ENCODE measurements around the gene YPEL1.

YPEL1 gene

GRCh38 chr22:21683401-21683811 lies 52.2 kb downstream of the YPEL1 start:
- Histone ChIP-seq H3K36me3 (ENCODE audit: control insufficient read depth, insufficient read depth, low read length) (no peaks in the 10 kb centered on the region), H3K9me3 (ENCODE audit: control insufficient read depth, low read length) (no peaks in the 10 kb centered on the region), H3K27me3 (ENCODE audit: control insufficient read depth, insufficient read depth, low read length) (no peaks in the 10 kb centered on the region), H3K4me3 (ENCODE audit: low read depth, low read length) (no peak overlapping the region), H3K79me2 (no peaks in the 10 kb centered on the region), H3K9ac (no peak overlapping the region), H3K4me2 (ENCODE audit: low read length) (no peak overlapping the region), H3K27ac (no peak overlapping the region), H2AFZ (no peak overlapping the region), H3K4me1 (no peaks in the 10 kb centered on the region)
- TF ChIP-seq CTCF (IDR thresholded peaks at IDR 0.05): no peak

GRCh38 chr22:21682385-21683175 lies 53.0 kb downstream of the YPEL1 start:
- Histone ChIP-seq H3K36me3 (ENCODE audit: control insufficient read depth, insufficient read depth, low read length) (no peaks in the 10 kb centered on the region), H3K27ac (no peak overlapping the region), H2AFZ (no peak overlapping the region), H3K4me1 (no peaks in the 10 kb centered on the region), H3K9me3 (ENCODE audit: control insufficient read depth, low read length) (no peaks in the 10 kb centered on the region), H3K79me2 (no peaks in the 10 kb centered on the region), H3K4me3 (ENCODE audit: low read depth, low read length) (no peak overlapping the region), H3K27me3 (ENCODE audit: control insufficient read depth, insufficient read depth, low read length) (no peaks in the 10 kb centered on the region), H3K4me2 (ENCODE audit: low read length) (no peak overlapping the region), H3K9ac (no peak overlapping the region)
- no peak for TF ChIP-seq CTCF (IDR thresholded peaks at IDR 0.05)

GRCh38 chr22:21681566-21682370 lies 53.8 kb downstream of the YPEL1 start:
- H3K4me2 ChIP-seq (ENCODE audit: low read length): no peak overlapping the region
- H3K4me1 ChIP-seq: no peaks in the 10 kb centered on the region
- no peaks in the 10 kb centered on the region for H3K36me3 ChIP-seq (ENCODE audit: control insufficient read depth, insufficient read depth, low read length)
- H2AFZ ChIP-seq: no peak overlapping the region
- no peak overlapping the region for H3K27ac ChIP-seq
- H3K27me3 ChIP-seq (ENCODE audit: control insufficient read depth, insufficient read depth, low read length): no peaks in the 10 kb centered on the region
- no peak overlapping the region for H3K4me3 ChIP-seq (ENCODE audit: low read depth, low read length)
- no peaks in the 10 kb centered on the region for H3K9me3 ChIP-seq (ENCODE audit: control insufficient read depth, low read length)
- TF ChIP-seq CTCF (IDR thresholded peaks at IDR 0.05): no peak
- no peak overlapping the region for H3K9ac ChIP-seq
- no peaks in the 10 kb centered on the region for H3K79me2 ChIP-seq

- TF ChIP-seq CTCF (IDR thresholded peaks at IDR 0.05): no peak
- Histone ChIP-seq H2AFZ (no peak overlapping the region), H3K27me3 (ENCODE audit: control insufficient read depth, insufficient read depth, low read length) (no peaks in the 10 kb centered on the region), H3K79me2 (no peaks in the 10 kb centered on the region), H3K4me2 (ENCODE audit: low read length) (no peak overlapping the region), H3K9me3 (ENCODE audit: control insufficient read depth, low read length) (no peaks in the 10 kb centered on the region), H3K4me3 (ENCODE audit: low read depth, low read length) (no peak overlapping the region), H3K9ac (no peak overlapping the region), H3K27ac (no peak overlapping the region), H3K4me1 (no peaks in the 10 kb centered on the region), H3K36me3 (ENCODE audit: control insufficient read depth, insufficient read depth, low read length) (no peaks in the 10 kb centered on the region)
Measured at GRCh38 chr22:21680830-21681565, 54.6 kb downstream of the YPEL1 start.

Data from parathyroid adenoma (tissue), 2 donors.